K562 (cell line): ENCODE results near the gene ACTRT3. TPM values are rescaled to one million over a fixed set of nuclear protein-coding genes. Genes with fewer than 3 reads are reported as not detected.
A peak's percentile ranks its signal among the peaks of the same experiment; 100 is the strongest.

Source experiments
- ARNT ChIP-seq, 2 experiments: fragments of 450-650 bp; IDR thresholded peaks; 2 replicates each; pipeline ENCODE4 v1.6.1; 2016; ENCODE audit warnings: mild to moderate bottlenecking in 1 of 2
- DNMT1 ChIP-seq: fragments of 450-650 bp; IDR thresholded peaks from 2 replicates; pipeline ENCODE4 v1.6.1; 2016; ENCODE audit warnings: antibody characterized with exemption, mild to moderate bottlenecking
- ELF1 ChIP-seq: fragments of 200-800 bp; sonication (Bioruptor generic); IDR thresholded peaks from 2 replicates; pipeline ENCODE4 v1.6.1; 2016; ENCODE audit warnings: missing genetic modification characterization, missing compliant biosample characterization
- HCFC1 ChIP-seq: IDR thresholded peaks from 2 replicates; pipeline ENCODE4 v1.6.1; 2012; ENCODE audit warnings: low read depth, low read length, improper control_type of control experiment
- HDAC1 ChIP-seq, 2 experiments: fragments of 450-650 bp; IDR thresholded peaks; 2 replicates each; pipeline ENCODE4 v1.6.1; 2016 to 2017; ENCODE audit warnings: inconsistent platforms in 1 of 2, mild to moderate bottlenecking in 1 of 2, moderate library complexity in 1 of 2
- HEY1 ChIP-seq: fragments of 250-450 bp; sonication (Bioruptor Pico); IDR thresholded peaks from 2 replicates; pipeline ENCODE4 v1.5.0; 2020; ENCODE audit warnings: mild to moderate bottlenecking, moderate library complexity, borderline replicate concordance
- RAD51 ChIP-seq: fragments of 450-650 bp; IDR thresholded peaks from 2 replicates; pipeline ENCODE4 v1.7.1; 2016; ENCODE audit warnings: low read depth, mild to moderate bottlenecking, borderline replicate concordance
- SETDB1 ChIP-seq: IDR thresholded peaks from one replicate; pipeline ENCODE4 v1.6.1; 2012; ENCODE audit warnings: low read length, control low read depth, inconsistent platforms
- ZNF282 ChIP-seq: sonication (generic); formaldehyde crosslinking; IDR thresholded peaks from 2 replicates; pipeline ENCODE4 v1.8.1; 2023; ENCODE audit warnings: missing genetic modification reagents
- polyA plus RNA-seq, 8 experiments: library from polyadenylated mRNA; depleted of rRNA in 4 of 8; stranded (reverse) in 5 of 8; unstranded in 3 of 8; fragments of >200 nt; fragmentation: Nextera tagmentation in 2 of 8; fragmentation: Illumina TruSeq in 1 of 8; extraction: Ambion mirVana in 2 of 8; extraction: Trizol in 1 of 8; gene quantifications; 2 replicates each; pipeline versions ENCODE4 v1.2.1 to v1.2.3, GENCODE V29; 2011 to 2014; ENCODE audit warnings: inconsistent platforms in 1 of 8, missing spikeins in 1 of 8
- total RNA-seq, 7 experiments: library from RNA; depleted of rRNA in 6 of 7; stranded (reverse); fragments of >200 nt in 6 of 7; fragmentation: Illumina TruSeq in 2 of 7; extraction: Trizol in 2 of 7; gene quantifications; 2 replicates each; pipeline versions ENCODE4 v1.2.1 to v1.2.3, GENCODE V29; 2011 to 2021; ENCODE audit warnings: low replicate concordance in 1 of 7
- TF ChIP-seq, protein P1 (sequence below): fragments of 250-450 bp; sonication (Bioruptor Pico); IDR thresholded peaks from 2 replicates; pipeline ENCODE4 v1.8.0; 2022; ENCODE audit warnings: moderate library complexity, mild to moderate bottlenecking, inconsistent platforms
- TF ChIP-seq, protein P2 (sequence below): fragments of 450-650 bp; conservative IDR thresholded peaks from 2 replicates; pipeline ENCODE4 v1.6.1; 2016; ENCODE audit warnings: missing genetic modification characterization, low read depth, mild to moderate bottlenecking, control low read depth, missing compliant biosample characterization
- TF ChIP-seq, protein P3 (sequence below): fragments of 450-650 bp; formaldehyde crosslinking; IDR thresholded peaks from 2 replicates; pipeline ENCODE4 v1.4.0; 2022; ENCODE audit warnings: mild to moderate bottlenecking, moderate library complexity
- TF ChIP-seq, protein P4 (sequence below): fragments of 450-650 bp; IDR thresholded peaks from 2 replicates; pipeline ENCODE4 v1.6.1; 2017; ENCODE audit warnings: antibody characterized with exemption, mild to moderate bottlenecking
- TF ChIP-seq, protein P5 (sequence below), 2 experiments: IDR thresholded peaks; 2 replicates each; pipeline ENCODE4 v1.6.1; 2011; ENCODE audit warnings: borderline replicate concordance in 1 of 2, control low read depth in 1 of 2, low read depth in 1 of 2, low read length in 1 of 2, mild to moderate bottlenecking in 1 of 2, mixed read lengths in 1 of 2, moderate library complexity in 1 of 2; ENCODE audit not compliant: insufficient read depth in 1 of 2, insufficient read length in 1 of 2, poor library complexity in 1 of 2, severe bottlenecking in 1 of 2; ENCODE audit errors: extremely low read depth in 1 of 2

Gene ACTRT3
- total and polyA plus RNA-seq, 9 of the 15 experiments (the other 6 are each of a cell fraction or from before 2014, with no cell fraction given): 0.06 to 0.11 (median 0.07) TPM; not detected in 5

DNA sequence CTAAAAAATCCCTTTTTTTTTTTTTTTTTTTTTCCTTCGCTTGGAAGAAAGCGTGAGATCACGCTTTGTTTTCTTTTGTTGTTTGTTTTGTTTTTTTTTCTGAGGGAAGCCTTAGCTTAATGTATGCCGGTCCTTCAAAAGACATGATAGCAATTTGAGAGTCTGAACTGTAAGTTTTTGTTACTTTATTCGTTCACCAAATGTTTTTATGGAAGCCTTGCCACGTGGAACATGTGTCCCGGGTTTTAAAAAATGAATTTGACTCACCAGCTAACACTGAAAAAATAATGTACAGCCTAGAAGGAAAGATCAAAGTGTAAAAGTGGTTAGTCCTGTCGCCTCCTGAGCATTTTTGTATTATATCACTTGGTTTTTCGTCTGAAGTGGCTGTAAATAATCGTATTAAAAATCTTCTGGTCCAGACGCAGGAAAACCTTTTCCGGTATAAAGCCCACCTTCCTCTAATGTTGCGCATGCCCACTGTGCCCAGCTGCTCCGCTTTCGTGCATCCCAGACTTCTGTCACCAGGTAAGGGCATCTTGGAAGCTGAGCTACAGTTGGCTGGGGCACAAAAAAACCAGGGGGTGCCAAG is 3.0 kb upstream of the ACTRT3 start (continued):
- TF ChIP-seq, protein P1, sequence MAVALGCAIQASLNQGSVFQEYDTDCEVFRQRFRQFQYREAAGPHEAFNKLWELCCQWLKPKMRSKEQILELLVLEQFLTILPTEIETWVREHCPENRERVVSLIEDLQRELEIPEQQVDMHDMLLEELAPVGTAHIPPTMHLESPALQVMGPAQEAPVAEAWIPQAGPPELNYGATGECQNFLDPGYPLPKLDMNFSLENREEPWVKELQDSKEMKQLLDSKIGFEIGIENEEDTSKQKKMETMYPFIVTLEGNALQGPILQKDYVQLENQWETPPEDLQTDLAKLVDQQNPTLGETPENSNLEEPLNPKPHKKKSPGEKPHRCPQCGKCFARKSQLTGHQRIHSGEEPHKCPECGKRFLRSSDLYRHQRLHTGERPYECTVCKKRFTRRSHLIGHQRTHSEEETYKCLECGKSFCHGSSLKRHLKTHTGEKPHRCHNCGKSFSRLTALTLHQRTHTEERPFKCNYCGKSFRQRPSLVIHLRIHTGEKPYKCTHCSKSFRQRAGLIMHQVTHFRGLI: 0 out of 2 replicates have a peak, but pooled peaks have one; percentile 15
- TF ChIP-seq HDAC1 (IDR thresholded peaks at IDR 0.05) (peak in 1 of 2 experiments; percentile 30; a peak in 2 of 4 replicates), RAD51 (no peak), ARNT (IDR thresholded peaks at IDR 0.05) (peak in 1 of 2 experiments; percentile 57; a peak in 1 of 4 replicates), ZNF282 (CRISPR knock-in tag) (no peak), SETDB1 (no peak), HEY1 (CRISPR knock-in tag) (no peak), DNMT1 (0 out of 2 replicates have a peak, but pooled peaks have one; percentile 70), ELF1 (peak; percentile 34), HCFC1 (no peak)
- TF ChIP-seq, protein P2, sequence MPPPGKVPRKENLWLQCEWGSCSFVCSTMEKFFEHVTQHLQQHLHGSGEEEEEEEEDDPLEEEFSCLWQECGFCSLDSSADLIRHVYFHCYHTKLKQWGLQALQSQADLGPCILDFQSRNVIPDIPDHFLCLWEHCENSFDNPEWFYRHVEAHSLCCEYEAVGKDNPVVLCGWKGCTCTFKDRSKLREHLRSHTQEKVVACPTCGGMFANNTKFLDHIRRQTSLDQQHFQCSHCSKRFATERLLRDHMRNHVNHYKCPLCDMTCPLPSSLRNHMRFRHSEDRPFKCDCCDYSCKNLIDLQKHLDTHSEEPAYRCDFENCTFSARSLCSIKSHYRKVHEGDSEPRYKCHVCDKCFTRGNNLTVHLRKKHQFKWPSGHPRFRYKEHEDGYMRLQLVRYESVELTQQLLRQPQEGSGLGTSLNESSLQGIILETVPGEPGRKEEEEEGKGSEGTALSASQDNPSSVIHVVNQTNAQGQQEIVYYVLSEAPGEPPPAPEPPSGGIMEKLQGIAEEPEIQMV: no peak
- TF ChIP-seq, protein P3, sequence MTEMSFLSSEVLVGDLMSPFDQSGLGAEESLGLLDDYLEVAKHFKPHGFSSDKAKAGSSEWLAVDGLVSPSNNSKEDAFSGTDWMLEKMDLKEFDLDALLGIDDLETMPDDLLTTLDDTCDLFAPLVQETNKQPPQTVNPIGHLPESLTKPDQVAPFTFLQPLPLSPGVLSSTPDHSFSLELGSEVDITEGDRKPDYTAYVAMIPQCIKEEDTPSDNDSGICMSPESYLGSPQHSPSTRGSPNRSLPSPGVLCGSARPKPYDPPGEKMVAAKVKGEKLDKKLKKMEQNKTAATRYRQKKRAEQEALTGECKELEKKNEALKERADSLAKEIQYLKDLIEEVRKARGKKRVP (CRISPR knock-in tag): no peak
- TF ChIP-seq, protein P4, sequence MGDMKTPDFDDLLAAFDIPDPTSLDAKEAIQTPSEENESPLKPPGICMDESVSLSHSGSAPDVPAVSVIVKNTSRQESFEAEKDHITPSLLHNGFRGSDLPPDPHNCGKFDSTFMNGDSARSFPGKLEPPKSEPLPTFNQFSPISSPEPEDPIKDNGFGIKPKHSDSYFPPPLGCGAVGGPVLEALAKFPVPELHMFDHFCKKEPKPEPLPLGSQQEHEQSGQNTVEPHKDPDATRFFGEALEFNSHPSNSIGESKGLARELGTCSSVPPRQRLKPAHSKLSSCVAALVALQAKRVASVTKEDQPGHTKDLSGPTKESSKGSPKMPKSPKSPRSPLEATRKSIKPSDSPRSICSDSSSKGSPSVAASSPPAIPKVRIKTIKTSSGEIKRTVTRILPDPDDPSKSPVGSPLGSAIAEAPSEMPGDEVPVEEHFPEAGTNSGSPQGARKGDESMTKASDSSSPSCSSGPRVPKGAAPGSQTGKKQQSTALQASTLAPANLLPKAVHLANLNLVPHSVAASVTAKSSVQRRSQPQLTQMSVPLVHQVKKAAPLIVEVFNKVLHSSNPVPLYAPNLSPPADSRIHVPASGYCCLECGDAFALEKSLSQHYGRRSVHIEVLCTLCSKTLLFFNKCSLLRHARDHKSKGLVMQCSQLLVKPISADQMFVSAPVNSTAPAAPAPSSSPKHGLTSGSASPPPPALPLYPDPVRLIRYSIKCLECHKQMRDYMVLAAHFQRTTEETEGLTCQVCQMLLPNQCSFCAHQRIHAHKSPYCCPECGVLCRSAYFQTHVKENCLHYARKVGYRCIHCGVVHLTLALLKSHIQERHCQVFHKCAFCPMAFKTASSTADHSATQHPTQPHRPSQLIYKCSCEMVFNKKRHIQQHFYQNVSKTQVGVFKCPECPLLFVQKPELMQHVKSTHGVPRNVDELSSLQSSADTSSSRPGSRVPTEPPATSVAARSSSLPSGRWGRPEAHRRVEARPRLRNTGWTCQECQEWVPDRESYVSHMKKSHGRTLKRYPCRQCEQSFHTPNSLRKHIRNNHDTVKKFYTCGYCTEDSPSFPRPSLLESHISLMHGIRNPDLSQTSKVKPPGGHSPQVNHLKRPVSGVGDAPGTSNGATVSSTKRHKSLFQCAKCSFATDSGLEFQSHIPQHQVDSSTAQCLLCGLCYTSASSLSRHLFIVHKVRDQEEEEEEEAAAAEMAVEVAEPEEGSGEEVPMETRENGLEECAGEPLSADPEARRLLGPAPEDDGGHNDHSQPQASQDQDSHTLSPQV: 0 out of 2 replicates have a peak, but pooled peaks have one; percentile 22
- TF ChIP-seq, protein P5, sequence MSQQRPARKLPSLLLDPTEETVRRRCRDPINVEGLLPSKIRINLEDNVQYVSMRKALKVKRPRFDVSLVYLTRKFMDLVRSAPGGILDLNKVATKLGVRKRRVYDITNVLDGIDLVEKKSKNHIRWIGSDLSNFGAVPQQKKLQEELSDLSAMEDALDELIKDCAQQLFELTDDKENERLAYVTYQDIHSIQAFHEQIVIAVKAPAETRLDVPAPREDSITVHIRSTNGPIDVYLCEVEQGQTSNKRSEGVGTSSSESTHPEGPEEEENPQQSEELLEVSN (IDR thresholded peaks at IDR 0.05; ENCODE audit: borderline replicate concordance in 1 of 2, extremely low read depth in 1 of 2, insufficient read depth in 1 of 2, insufficient read length in 1 of 2, low read depth in 1 of 2, low read length in 1 of 2, poor library complexity in 1 of 2, severe bottlenecking in 1 of 2): peak in 1 of 2 experiments; percentile 26
